Spleen (tissue), 7 donors: ENCODE data around the gene STX16.

ENCODE experiments used
- CTCF ChIP-seq, 11 experiments: fragments of 200-600 bp in 7 of 11; fragments of 450-650 bp in 4 of 11; sonication (generic) in 4 of 11; IDR thresholded peaks in 8 of 11; conservative IDR thresholded peaks in 3 of 11; 1 replicate in 7 of 11; 2 replicates in 4 of 11; pipeline versions ENCODE4 v1.4.0 to v1.8.0; 2016 to 2021; ENCODE audit warnings: antibody characterized with exemption in 11 of 11, inconsistent platforms in 4 of 11, mild to moderate bottlenecking in 1 of 11
- POLR2A ChIP-seq, 3 donors: fragments of 450-650 bp; IDR thresholded peaks; one replicate each; pipeline ENCODE4 v1.5.1; 2017; ENCODE audit warnings: antibody characterized with exemption in 3 of 3, mild to moderate bottlenecking in 1 of 3
- POLR2AphosphoS5 ChIP-seq, 3 donors: sonication (generic); formaldehyde crosslinking; IDR thresholded peaks; one replicate each; pipeline ENCODE4 v1.5.1; 2017; ENCODE audit warnings: antibody characterized with exemption in 3 of 3
- donor health status: DM: no; HTN: no; CAD: no; lungs with moderate emphysema.
- donor health status: DM: no; HTN: no; CAD: no.
- donor health status: DM: no; HTN: no; CAD: no.

GRCh38 chr20:58702161-58702510 lies 51.1 kb downstream of the STX16 start:
- TF ChIP-seq POLR2A (IDR thresholded peaks at IDR 0.05) (no peak), POLR2AphosphoS5 (IDR thresholded peaks at IDR 0.05) (no peak), CTCF (IDR thresholded peaks at IDR 0.05 in 8 of 11, conservative IDR thresholded peaks at IDR 0.05 in 3 of 11) (no peak)
